HG03442 (cell line): ENCODE results near the gene THSD4.

Source experiments
- ATAC-seq: cut with Tn5 transposase; IDR thresholded peaks from one replicate; pipeline ENCODE4 v1.9.1; 2021; ENCODE audit warnings: mild to moderate bottlenecking, moderate library complexity; ENCODE audit not compliant: unreplicated experiment

THSD4 gene

DNA sequence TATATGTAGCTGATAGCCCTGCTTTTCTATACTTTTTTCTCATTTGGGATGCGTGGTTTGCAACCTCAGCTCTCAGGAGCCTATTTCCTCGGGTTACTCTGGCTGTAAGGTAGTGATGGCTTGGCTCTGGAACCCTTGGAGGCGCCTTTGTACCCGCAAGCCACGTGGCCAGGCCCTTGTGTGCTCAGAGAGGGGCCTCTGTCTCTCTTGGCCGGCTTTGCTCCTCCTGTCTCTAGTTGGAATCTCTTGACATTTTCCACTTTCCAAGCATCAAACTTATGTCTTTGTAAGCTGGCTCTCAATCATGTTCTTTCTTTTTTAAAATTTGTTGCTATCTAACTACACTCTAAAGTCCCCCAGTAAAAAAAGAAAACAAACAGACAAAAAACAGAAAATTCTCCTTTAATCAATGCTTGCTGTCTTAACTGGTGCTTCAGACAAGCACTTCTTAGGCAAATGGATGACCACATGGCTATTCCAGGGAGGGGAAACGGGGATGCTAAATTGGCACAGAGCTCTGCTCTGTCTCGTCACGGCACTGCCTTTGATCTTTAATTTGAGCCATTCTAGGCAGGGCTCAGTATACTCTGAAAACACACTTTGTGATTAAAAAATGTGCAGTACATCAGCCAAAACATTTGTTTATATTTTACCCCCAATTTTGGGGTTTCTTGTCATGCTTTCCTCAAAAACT is 514.7 kb downstream of the THSD4 start:
- ATAC-seq, result no peak

DNA sequence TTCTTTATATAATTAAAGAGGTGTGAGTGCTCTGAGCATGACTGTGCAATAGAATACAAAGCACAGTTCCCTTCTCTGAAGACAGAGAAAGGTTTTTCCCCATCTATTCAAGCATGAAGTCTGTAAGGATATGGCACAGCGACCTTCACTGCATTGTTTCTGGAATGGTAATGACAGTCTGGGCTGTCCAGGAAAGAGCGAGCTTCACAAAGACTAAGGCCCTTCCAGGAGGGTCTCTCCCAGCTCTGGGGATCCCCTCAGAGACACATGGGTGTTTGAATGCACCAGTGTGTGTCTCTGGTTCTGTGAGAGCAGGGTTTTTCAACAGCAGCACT is 515.2 kb downstream of the THSD4 start:
- no peak for ATAC-seq

DNA sequence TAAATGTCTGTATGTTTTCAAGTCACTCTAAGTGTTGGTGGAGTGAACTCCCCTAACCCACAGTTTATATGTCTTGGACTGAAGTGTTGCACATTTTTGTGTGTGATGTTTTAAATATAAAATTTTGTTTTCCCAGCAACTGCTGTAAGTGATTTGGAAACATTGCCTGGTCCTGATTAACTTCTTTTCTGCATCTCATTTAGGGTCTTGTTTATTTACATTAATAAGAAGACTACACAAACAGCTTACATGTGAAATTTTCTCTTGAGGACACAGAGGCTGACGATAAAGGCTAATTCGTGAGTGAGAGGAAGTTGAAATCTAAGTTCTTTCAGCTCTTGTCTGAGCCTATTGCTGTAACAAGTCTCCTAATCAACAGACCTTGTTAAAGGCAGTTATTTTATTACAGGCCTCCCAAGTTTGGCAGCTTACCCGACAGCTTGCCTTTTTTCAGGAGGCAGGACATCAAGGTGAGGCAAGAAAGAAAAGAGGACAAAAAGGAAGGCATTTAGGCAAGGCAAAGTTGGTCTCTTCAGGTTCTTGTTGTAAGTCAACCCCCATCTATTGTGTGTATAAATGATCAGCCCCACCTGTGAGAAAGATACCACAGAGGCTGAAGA is 517.4 kb downstream of the THSD4 start:
- ATAC-seq, result no peak

DNA sequence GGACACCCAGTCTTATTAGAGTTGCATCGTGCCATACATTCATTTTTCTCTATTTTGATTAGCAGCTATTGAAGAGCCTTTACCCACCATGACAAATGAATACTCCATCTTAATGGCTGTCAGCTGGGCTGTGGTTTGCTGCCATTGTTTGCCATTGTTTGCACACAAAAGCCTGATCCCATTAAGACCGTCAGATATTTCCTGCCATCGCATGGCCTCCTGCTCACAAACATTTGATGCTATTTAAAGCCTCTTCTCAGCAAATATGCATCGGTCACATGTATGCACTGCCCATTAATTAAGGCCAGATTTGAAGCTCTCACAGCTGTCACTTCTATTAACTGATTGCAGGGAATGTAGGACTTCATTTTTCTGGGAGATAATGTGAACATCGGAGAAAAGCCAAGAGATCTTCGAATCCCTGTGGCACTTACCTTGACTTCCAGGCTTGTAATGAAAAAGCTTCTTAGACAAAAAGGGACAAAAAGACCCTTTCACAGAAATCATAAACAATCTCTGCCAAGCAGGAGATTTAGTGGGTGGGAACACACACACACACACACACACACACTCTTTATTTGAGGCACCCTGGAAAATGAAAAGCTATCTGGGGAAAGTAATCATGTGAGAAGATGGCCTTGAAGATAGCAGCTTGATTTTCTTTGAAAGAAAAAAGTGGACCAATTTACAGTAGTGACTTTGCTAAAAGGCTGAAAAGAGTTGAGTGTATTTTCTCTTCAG is 519.7 kb downstream of the THSD4 start:
- ATAC-seq, result no peak

DNA sequence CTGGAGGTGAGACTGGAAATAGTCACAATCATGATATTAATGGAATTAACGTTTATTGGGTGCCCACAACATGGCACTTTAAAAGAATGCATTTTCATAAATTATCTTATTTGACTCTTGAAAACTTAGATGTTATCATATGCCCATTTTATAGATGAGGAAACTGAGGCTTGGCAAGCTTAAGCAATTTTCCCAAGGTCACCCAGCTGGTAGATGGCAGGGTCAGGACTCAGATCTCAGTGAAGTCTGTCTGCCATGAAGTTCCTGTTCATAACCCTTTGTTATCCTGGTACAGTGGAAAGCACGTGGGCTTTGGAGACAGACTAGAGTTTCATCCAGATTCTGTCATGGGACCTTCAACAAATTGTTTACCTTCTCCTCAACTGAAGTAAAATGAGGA is 520.5 kb downstream of the THSD4 start:
- ATAC-seq, result no peak

DNA sequence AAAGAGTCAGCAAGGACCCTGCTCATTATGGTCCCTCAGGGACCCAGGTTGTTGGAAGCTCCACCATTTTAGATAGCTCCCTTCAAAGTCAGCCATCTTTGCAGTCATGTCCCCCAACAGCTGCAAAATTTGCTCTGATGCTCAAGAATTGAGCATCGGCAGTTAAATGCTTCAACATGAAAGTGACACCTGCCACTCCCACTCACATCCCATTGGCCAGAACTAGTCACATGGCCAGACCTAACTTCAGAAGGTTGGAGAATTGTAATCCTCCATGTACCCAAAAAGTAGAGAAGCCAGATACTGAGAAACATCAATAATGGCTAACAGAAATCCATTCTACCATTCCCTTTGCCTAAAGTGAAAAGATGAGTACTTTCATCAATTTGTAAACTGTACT is 523.6 kb downstream of the THSD4 start:
- ATAC-seq, result no peak

DNA sequence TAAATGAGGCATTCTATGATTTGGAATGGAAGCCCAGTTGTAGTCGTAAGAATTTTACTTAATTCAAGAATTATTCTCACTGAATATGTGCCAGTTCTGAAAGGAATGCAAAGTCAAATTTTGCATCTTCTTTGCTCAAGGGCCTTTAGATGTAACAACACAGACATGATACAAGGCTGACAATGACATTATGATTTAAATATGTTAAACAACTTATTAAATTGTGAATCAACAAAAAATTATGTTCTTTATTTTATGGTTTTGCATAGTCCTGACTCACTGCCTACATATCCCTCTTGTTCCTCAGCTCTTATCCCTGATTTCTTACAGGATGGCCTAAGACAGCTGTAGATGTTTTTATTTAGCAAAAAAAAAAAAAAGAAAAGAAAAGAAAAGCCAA is 524.2 kb downstream of the THSD4 start:
- ATAC-seq, result no peak

DNA sequence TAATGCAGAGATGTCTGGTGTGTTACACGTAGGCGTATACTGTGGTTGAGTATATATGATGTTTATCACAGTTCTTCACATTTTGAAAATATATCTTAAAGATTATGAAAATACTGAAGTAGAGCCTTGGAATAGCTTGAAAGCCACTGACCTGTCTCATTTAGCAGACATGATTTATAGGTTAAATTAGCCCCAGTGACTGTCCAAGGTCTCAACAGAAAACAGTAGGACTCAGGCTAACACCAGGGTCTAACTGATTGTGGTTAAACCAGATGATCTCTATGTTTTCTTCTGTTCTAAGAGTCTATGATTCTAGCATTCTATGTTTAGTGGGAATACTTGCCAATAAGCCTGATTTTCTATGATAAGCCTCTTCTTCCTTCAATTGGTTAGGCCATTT is 528.6 kb downstream of the THSD4 start:
- no peak for ATAC-seq

DNA sequence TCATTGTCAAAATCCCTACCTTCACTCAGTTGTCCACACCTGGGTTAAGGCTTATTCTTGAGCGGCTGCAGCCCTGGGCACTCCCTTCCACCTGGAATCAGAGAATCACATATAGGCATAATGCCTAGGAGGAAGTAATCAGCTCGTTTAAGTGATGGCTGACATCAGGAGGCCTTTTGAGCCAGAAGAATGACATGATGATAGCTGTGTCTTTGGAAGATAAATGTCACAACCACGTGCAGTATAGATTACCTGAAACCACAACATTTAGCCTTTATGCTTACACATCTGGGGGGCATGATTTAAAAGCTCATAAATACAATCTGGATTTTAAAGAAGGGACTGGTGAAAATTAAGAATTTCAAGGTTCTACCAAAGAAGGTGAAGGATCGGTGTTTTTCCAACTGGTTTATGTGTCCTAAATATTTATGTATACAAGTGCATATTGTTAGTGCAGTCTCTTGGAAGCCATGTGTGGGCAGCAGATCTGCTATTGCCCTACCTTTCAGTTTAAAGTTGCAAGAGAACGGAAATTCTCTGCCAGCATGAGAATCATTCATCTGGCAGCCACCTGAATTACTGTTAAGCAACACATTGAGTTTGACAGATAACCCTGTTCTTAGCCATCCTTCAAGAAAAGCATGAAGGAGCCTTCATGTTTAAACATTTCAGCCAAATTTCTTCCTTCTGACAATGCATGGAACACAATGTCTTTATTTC is 531.7 kb downstream of the THSD4 start:
- no peak for ATAC-seq

DNA sequence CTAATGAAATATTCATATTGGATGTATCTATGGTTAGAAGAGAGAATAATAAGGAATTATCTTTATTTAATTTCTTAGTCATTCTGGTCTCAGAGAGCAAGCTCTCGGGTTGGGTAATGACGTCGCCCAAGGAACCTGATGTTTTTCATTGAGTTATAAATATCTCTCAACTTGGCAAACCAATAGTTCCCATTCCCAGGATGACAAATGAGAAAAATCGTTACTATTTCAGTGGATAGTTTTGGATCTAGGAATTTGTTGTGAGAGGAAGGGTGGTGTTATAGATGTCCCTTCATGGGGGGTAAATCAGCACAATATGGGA is 532.2 kb downstream of the THSD4 start:
- no peak for ATAC-seq

DNA sequence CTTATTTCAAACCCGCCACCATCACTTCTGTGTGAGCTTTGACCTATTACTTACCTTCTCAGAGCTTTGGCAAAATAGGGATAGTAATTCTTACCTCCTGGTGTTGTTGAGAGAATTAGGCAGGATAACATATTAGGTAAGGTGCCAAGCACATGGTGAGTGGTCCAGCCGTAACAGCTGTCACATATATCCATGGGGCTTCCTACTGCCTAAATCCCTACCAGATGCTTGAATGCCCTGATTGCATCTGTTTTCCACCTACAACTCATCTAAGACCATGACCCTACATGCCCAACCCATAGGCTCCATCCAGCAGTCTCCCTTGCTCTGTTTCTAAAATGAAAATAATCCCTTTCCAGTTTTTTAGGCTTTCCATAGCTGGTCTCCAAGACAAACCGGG is 532.8 kb downstream of the THSD4 start:
- ATAC-seq, result no peak

DNA sequence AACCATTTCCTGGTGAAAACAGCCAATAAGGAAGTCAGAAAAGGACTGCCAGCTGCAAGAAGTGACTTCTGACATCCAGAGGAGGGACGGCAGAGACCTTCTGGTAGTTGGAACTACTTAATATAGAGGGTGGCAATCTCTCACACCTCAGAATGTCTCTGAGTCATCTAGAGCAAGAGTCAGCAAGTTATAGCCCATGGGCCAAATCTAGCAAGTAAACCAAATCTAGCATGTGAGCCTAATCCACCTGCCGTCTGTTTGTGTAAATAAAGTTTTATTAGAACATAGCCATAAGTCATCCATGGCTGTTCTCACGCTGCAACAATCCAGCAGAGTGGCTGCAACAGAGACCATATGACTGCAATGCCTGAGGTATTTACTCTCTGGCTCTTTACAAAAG is 534.6 kb downstream of the THSD4 start:
- no peak for ATAC-seq

DNA sequence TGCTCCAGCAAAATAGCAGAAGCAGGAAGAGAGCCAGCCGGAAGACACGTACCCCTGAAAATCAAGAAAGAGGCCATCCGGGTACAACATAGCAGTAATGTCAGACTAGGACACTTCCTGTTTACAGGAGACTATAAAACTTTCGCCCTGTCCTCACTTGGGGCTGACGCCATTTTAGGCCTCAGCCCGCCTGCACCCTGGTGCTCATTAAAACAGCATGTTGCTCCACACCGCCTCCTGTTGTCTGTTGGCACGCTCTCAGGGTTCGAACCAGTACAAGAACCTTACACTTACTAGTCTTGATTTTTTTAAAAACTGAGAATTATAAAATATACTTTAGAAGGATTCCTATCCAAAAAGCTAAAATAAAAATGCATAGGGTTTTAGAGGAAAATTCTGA is 535.3 kb downstream of the THSD4 start:
- no peak for ATAC-seq

DNA sequence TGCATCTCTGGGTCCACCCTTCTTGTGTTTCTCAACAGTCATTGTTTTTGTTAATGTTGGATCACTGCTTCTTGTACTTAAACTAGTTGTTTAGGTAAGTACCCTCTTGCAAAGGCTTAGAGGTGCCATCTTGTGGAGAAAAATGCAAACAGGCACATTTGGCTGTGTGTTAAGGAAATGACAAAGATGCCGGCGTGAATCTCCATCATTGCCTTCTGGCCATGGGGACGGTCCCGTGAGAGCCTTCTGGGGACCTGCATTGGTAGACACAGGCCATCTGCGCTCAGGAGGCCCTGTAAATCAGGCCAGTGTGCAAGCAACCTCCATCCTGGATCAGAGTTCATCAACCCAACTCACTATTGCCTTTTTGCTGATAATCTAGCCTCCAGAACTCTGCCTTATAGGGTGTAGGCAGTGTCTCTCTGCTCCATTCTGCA is 536.5 kb downstream of the THSD4 start:
- no peak for ATAC-seq

DNA sequence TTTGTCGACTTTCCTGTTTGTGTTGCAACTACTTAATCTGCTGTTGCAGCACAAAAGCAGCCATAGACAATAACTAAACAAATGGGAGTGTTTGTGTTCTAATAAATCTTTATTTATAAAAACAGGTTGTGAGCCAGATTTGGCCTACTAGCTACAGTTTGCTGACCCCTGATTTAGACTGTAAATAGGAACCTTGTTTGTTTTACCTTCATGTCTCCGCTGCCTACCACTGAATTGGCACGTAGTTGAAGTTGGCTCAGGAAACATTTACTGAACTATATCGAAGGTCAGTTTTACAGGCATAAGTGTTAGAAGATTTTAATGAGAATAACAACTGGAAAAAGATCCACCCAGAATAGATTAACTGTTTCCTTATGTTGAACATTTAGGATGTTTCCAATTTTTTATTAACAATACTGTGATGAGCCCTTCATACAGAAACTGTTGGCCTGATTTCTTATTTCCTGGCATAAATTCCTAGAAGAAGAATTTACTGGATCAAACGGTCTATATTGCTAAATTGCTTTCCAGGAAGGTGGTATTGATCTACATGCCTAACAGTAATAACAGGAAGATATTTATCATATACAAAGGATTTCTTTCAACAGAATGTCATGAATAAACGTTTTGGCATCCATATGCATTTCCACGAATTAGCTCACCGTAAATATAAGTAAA is 538.9 kb downstream of the THSD4 start:
- no peak for ATAC-seq

DNA sequence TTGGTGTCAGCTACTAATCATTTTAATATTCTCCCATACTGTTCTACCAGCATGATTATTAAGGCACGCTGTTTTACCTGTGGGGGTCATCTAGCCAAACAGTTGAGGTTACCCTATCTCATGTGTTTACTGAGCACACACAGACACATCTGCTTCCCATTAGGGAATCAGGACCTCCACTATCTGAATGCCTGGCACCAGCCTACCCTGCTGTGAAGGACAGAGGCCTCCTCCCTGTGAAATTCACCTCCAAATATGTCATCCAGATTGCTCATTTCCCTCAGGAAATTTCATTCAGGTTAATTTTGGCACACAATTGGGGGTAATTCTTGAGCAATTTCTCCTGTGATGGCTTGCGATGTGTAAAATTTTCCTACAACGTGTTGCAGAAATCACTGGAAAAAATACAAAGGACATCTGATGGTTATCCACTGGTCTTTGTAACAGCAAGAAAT is 539.5 kb downstream of the THSD4 start:
- no peak for ATAC-seq

DNA sequence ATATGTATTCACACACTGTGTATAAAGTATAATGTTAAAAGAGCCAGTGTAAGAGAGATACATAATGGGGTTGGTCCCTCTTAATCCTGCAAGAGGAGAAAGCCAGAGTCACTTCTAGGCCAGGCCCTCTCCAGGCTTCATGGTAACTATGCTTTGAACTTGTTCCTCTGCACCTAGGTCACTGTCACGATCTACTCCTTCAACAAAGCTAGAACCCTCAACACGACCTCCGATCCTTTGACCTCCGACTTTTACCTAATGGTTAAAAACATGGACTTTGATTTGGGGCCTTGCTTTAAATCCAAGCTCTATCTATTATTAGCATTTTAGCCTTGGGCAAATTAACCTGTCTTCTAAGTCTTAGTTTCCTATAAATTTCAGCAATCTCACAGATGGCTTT is 541.2 kb downstream of the THSD4 start:
- ATAC-seq, result no peak

DNA sequence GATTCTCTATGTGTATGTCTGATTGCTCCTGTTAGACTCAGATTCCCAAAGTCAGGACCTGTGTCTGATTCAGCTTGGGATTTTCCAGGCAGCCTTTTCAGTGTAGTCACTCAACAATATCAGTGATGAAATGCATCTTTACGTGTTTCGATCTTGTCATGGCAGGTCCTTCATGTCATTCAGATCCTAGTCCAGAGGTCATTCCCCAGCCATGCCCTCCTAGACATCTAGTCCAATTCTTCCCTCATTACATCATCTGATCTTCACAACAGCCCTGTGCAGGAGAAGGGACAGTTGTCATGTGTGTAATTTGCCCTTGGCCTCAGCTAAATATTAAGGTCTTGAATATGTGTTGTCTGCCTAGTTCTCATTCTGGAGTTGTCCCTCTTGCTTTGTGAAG is 541.9 kb downstream of the THSD4 start:
- no peak for ATAC-seq

DNA sequence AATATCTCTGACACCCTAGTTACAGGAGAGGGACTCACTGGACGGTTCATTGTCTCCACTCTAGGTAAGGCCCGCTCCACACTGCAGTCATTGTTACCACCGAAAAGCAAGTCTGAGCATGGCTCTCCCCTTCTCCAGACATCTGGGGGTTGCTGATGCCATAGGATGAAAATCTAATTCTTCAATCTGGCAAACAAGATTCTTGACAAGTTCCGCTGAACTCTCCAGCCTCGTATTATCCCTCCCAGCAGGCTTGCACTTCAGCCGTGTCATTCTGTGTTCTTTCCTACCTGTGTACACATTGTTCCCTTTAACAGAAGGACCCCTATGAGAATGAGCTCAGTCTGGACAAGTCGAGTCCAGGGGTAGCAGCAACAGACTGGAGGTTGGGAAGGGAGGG is 542.8 kb downstream of the THSD4 start:
- no peak for ATAC-seq

DNA sequence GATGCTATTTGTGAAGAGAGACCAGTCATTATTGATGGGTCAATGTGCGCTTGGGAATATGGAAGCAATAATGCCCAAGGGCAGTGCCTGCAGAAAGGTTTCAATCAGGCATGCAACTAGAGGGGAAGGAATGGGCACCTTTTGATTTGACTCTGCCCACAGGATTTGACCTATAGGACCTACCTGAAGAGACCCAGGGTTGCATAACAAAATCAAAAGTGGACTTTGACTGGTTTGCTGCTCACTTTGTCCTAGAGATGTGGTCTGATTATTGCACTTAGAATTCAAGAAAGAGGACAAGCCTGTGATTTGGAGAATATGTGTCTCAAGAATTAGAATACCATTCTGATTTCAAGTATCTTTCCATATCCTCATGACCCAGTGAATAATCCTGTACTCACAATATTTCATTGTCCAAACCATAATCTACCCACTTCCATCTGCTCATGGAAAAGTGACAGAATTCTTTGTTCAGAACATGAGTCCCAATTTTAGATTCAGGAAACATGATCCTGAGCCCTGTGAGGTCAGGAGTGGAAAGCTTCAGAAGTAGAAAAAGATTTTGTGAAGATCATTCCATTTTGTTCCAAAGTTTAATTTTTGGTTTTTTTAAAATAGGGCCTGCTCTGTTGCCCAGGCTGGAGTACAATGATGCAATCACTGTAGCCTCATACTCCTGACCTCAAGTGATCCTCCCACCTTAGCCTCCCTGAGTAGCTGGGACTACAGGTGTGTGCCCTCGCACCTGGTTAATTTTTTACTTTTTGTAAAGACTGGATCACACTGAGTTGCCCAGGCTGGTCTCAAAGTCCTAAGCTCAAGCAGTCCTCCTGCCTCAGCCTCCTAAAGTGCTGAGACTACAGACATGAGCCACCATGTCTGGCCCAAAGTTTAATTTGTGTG is 543.8 kb downstream of the THSD4 start:
- no peak for ATAC-seq
